HG03558 (cell line): ENCODE data around the gene KMT2E.
"Not testable (repeated sequence)": the region's sequence is repeated elsewhere in the genome, so short reads cannot be mapped to it uniquely, and the experiment has no call there.

Experiments
- ATAC-seq: cut with Tn5 transposase; IDR thresholded peaks from one replicate; pipeline ENCODE4 v1.9.1; 2021; ENCODE audit warnings: moderate number of reproducible peaks; ENCODE audit not compliant: unreplicated experiment; ENCODE audit errors: extremely low read depth

Gene KMT2E, protein sequence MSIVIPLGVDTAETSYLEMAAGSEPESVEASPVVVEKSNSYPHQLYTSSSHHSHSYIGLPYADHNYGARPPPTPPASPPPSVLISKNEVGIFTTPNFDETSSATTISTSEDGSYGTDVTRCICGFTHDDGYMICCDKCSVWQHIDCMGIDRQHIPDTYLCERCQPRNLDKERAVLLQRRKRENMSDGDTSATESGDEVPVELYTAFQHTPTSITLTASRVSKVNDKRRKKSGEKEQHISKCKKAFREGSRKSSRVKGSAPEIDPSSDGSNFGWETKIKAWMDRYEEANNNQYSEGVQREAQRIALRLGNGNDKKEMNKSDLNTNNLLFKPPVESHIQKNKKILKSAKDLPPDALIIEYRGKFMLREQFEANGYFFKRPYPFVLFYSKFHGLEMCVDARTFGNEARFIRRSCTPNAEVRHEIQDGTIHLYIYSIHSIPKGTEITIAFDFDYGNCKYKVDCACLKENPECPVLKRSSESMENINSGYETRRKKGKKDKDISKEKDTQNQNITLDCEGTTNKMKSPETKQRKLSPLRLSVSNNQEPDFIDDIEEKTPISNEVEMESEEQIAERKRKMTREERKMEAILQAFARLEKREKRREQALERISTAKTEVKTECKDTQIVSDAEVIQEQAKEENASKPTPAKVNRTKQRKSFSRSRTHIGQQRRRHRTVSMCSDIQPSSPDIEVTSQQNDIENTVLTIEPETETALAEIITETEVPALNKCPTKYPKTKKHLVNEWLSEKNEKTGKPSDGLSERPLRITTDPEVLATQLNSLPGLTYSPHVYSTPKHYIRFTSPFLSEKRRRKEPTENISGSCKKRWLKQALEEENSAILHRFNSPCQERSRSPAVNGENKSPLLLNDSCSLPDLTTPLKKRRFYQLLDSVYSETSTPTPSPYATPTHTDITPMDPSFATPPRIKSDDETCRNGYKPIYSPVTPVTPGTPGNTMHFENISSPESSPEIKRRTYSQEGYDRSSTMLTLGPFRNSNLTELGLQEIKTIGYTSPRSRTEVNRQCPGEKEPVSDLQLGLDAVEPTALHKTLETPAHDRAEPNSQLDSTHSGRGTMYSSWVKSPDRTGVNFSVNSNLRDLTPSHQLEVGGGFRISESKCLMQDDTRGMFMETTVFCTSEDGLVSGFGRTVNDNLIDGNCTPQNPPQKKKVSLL (N-terminal part only)

DNA sequence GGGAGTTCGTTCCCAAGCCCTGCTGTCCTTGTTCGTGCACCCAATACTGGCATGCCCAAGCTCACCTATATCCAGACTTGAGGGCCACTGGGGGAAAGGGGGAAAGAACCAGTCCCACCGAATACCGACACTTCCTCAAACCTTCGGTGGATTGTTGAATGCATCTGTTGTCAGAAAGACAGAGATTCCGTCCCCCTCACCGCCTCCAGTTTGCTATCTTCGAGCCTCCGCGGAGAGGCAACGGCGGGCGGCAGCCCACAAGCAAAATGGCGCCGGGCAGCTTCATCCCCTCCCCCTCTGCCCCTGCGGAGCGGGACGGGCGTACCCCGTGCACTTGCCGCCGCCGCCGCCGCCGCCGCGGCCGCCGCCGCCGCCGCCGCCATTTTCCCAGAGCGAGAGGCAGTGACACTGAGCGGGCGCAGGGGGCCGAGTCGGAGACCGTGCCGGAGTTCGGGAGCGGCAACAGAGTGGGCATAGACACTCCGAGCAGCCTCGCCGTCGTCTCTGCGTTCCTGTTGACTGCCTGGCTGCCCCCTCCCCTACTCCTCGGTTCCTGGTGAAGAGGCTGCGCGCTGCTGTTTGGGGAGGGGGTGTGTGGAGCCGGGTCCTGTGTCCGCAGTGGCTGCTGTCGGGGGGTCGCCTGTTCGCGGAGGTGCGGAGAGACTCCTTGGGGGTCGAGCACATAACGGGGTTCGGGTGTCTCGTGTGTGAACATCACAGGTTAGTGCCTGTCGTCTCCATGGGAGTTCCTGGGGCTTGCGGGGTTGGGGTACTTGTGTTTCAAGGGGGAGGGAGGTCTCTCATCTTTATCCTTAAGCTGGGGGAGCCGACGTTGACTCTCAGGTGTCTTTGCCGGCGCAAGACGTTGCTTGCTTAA is at the start of gene KMT2E:
KMT2E (plus strand) TSS at position 390 of the 877 bp plus-strand sequence. CDS start 26,748 bp downstream, outside the sequence.
- peak; percentile 21 for ATAC-seq

DNA sequence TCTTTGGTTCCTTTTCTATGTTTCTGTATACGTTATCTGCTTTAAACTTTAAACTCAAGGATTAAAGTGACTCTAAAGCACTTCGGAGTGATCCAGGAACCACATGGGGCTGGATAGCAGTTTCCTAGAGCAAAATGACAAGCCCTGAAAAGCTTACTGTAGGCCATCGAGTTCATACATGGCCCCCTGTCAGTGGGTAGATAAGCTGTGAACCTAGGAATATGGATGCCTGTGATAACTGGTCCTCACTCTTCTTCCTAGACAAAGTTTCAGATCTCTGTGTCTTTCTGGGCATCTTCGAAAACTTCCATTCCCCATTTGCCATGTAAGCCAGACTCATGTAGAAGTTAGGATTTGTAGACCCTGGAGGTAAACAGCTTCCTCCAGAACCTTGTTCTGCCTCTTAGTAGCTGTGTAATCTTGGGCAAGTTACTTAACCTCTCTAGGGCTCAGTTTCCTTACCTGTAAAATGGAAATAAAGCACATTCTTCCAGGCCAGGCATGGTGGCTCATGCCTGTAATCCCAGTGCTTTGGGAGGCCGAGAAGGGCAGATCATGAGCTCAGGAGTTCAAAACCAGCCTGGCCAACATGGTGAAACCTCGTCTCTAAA is 49.3 kb upstream of the KMT2E start:
- no peak for ATAC-seq

DNA sequence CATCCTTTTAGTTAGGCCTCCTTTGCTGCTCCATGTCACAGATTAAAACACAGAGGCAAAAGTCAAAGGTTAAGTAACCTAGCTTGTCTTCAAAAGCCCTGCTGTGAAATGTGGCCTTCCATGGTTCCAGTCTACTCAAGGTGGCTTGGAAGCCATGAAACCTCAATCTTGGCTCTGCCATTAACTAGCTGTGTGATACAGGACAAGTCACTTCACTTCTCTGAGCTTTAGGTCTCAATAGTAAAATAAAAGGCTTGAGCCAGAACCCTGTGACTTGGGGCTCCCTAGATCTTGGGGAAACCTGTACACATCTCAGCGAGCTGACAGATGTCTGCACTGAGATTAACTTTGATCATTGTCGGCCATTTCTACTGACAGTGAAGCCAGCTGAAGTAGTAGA is 48.0 kb upstream of the KMT2E start:
- ATAC-seq: no peak

DNA sequence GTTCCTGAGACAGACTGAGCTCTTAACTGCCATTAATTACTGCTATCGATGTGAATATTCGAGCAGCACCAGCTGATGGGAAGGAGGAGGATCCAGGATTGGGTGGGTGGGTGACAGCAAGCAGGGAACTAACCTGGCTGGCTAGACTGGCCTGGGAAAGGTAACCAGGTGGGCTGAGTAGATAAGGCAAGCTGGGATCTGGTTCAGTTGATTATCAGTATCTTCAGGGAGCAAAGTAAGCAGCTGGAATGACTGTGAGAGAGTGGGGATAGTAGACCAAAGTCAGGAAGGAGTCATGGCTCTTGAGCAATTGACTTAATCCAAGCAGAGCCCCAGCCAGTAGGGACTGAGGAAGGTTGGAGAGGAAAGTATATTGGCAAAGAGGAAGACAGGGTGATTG is 46.9 kb upstream of the KMT2E start:
- no peak for ATAC-seq

DNA sequence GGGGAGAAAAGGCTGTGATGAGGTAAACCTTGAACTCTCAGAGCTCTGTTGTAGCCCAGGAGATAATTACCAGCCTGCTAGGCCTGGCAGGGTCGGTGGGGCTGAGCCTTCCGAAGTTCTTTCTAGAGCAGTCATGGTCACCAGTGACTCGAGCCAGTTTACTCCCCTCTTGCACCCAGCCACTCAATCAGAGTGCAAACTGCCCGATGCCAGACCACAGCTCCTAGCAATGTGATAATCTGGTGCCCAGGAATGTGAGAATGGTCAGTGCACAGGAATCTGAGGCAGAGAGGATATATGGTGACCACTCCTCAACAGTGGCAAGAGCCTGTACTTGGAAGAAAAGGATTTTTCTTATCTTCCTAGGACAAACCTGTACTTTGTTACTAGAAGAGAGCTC is 46.4 kb upstream of the KMT2E start:
- ATAC-seq: no peak

DNA sequence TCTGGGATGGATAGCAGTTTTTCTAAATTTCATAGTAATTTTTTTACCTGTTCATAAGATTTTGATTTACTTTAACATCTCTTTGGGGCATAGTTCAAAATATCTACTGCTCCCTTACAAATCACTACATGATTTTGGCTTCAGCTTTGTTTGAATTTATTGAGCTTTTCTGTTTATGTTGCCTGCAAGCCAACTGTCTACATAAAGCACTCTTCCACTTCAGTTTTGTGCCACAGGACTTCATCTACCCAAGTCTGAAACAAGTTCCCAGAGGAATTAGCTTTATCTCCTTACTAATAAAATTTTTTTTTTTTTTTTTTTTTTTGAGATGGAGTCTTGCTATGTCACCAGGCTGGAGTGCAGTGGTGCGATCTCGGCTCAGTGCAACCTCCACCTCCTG is 45.4 kb upstream of the KMT2E start:
- no peak for ATAC-seq

DNA sequence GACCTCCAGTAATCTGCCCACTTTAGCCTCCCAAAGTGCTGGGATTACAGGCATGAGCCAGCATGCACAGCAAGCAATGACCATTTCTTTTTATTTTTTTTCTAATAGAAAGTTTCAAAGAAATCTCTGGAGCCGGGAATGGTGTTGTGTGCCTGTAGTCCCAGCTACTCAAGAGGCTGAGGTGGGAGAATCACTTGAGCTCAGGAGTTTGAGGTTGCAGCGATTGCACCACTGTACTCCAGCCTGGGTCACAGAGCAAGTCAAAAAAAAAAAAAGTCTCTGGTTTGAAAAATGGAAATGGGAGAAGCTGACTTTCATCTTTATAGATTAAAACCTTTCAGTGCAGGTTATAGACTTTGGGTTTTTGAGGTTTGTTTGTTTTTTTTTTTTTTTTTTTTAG is 44.8 kb upstream of the KMT2E start:
- no peak for ATAC-seq

DNA sequence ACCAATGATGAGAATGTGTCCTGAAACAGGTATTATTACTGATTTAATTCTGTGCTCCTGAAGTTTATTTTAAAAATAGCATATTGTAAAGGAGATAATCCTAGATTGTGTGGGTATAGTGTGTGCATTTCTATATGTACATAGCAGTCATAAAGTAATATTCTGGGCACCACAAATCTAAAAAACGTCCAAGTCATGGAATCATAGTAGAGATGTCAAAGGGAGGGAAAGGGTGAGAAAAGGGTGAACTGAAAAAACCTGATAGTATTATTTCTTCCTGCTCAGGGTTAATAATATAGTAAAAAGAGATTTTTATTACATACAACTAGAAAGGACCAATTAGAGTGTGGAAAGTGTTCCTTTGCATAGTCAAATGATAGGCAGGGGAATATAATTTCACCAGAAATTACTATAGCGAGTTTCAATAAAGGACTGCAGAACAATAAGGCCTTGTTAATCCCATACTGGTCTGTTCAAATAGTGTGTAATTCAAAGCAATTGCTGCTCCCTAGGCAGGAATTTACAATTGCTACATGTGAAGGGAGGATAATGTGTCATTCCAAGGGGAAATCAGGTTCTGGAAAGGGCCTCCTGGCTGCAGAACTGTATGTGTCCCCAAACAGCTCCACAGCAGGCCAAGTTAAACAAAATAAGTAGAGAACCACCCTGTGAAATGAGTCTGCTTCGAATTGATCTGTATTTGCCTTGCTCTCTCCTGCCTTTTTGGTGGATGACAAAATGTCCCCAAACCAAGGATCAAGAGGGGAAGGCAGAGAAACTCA is 42.5 kb upstream of the KMT2E start:
- no peak for ATAC-seq

DNA sequence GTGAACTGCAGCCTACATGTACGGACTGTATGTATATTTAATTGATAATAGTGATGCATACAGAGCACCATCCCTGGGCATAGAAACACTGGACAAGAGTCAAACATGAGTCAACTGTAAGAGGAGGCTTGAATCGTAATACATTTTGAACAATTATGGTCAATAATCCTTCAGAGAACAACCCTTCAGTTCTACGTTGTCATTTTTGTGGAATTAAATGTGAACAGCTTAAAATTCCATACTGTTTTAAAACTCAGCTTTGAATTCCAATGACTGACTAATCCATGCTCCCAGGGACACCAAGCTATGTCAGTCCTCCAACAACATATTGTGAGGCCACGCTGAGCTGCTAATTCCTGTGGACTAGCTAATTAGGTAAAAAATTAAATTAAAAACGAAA is 41.5 kb upstream of the KMT2E start:
- ATAC-seq: no peak

DNA sequence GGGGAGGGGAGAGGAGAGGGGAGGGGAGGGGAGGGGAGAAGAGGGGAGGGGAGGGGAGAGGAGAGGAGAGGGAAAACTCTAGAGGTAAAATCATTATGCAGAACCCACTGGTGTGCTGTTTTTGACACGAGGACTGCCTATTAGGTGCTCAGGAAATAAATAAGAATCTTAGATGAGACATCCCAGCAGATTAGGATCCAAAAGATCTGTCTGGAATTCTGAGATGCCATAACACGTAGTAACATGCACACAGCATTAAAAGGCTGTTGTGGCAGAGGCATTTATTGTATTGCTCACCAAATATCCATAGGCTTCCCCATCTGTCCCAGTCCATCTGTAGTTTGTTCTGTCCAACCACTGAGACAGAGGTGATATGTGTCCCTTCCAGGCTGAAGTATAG is 40.8 kb upstream of the KMT2E start:
- no peak for ATAC-seq

DNA sequence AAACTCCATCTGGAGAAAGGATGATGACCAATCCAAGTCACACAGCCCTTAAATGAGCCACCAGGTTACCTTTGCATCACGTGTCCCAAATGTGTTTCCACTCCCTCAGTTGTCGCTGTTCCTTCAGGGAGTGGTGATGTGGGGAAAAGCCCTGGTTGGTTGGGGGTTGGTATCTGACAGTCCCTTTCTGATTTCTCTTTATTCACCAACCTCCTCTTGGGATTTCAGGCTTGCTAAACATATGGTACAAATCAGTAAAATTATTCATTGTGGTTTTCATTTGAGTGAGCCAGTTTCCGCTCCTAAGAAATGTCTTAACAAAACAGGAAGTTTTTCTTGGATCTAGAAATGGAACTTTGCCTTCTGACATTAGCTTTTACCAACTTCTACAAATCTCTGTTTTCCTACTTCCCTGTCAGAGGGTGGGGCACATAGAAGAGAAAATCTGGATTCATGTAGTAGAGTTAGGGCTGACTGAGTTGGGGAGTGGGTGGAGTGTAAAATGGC is 40.0 kb upstream of the KMT2E start:
- ATAC-seq: no peak

DNA sequence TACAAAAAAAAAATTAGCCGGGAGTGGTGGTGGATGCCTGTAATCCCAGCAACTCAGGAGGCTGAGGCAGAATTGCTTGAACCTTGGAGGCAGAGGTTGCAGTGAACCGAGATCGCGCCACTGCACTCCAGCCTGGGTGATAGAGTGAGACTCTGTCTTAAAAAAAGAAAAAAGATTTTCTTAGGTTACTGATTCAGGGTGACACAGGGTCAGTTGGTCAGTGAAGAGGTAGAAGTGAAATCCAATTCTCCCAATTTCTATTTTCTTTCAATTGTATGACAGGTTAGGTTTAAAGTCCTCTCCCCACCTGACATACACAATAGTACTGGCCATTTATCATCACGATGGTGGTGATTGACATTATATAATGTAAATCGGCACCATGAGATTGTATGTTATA is 38.5 kb upstream of the KMT2E start:
- ATAC-seq: not testable (repeated sequence)

DNA sequence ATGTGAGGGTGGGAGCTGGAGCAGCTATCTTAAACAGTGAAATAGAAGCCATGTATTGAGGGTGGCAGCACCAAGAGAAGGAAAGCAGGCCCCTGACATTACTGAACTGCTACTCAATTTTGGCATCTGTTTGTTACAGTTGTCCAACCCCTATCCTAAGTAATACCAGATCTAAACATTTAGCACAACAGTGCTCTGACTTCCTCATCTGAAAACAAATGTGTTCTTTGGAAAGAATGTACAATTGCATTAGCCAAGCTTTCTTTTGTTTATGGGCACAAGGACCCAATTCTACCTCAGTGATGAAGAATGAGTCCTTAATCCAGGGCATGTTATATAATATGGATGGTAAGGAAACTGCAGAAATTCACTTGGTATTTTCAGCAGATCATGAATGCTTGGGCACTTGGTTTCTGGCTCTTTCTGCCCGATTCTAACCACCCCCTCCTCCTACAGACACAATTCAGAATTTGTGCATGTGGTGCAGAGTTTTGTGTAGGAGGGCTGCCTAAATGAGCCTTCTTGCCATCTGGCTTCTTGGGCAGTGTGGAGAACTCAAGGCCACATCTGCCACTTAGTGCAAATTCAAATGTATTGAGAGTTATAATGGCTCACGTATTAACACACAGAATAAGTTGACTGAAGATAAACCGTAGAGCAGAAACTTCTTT is 36.9 kb upstream of the KMT2E start:
- ATAC-seq: no peak

DNA sequence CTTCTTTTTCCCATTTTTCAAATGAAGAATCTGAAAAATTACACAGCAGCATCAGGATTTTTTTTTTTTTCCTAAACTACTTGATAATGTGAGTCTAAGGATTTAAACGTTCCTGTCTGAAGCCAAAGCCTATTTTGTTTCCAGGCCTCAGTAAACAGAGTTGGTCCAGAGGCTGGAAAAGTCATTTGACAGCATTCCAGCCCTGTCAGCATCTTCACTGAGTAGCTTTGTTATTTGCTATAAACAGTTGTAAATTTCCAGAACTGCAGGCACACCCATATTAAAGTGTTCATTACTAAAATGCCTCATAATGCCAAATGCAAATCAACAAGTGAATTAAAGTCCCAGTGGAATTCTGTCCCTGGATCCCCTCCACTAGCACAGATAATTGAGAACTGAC is 35.5 kb upstream of the KMT2E start:
- no peak for ATAC-seq

DNA sequence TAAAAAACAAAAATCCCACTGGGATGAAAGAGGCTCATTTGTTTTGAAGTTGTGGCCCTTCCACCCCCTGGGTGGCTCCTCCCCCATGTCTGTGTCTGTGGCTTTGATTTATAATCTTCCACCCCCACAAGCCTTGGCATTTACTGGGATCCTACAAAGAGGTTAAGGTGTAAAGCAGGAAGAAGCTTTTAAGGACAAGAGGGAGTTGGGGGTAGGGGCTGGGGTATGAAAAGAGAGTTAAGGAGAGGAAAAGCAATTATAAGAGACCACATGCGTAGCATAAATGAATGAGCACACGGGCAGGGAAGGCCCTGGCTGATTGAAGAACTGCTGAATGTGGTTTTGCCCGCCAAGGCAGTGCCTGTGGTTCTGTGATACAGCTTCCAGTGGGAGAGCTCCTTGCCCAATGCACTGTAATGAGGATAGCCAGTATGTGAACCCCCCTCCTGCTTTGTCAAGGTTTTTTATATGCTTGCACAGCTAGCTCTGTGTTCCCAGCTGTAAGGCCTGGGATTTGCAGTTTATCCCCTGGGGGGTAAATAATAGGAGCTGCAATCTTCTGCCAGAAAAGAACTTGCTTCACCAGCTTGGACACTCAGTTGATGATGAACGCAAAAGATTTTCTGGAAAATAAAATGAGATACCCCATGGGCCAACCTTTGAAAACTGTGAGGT is 34.7 kb upstream of the KMT2E start:
- no peak for ATAC-seq

DNA sequence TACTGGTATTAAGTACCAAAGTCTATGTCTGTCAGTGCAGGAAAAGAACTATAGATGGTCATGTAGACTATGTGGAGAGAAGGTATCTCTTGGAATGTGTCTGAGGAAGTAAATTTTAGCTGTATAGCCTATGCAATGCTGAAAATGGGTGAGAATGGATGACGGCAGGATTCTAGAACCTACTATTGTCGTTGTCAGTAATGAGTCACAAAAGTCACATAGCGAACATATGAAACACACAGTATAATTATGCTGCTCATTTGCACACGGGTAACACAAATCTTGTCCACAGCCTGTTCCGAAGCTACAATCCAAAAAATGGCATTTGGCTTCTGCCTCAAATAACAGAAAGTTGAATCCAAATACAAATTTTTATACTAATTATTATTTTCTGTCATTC is 33.6 kb upstream of the KMT2E start:
- ATAC-seq: no peak

DNA sequence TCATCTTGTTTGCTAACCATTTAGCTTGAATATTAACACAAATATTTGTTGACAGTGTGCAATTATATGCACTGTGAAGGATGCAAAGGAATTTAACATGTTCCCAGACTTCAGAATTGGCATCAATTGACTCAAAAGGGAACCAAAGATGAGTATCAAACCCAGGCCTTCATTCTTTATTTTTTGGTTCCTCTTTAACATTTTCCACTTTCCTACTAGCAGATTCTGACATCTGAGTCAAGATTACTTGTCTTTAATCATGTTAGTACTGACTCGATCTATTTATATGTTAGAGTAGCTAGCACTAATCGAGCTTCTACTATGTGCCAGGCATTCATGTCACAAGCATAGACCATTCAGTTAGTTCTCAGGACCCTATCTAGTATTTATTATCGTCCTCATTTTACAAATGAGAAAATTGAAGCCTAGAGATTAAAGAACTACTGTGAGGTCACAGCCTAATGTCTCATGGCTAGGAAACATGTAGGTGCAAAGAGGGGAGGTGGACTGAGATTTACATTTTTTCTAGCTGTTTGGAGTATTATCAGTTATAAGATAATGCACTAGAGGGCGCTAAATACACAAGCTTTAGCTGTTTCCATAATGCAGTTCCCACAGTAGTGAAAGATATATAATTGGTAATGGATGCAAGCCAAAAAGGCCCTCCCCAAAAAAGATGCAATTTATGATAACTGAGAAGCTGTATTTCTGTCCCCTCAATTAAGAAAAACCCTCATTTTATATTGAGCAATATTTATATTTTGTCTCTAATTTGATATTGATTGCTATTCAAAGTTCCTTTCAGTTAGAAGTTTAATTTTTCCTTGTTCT is 32.9 kb upstream of the KMT2E start:
- no peak for ATAC-seq
